H9 (cell line): ENCODE results near the gene FBLN7. TPM values are rescaled to one million over a fixed set of nuclear protein-coding genes. Genes with fewer than 3 reads are reported as not detected.

Source experiments
- DNase-seq: peaks from one replicate; pipeline ENCODE4 v3.0.0-alpha.2; 2017
- H2AFZ ChIP-seq: one replicate; pipeline ENCODE4 v1.6.1; 2013; ENCODE audit warnings: mild to moderate bottlenecking, low read length, control low read depth, moderate library complexity
- H2AK5ac ChIP-seq: 2 replicates; pipeline ENCODE4 v1.6.1; 2013; ENCODE audit warnings: low read length, control low read depth, mixed read lengths; ENCODE audit not compliant: insufficient read length
- H2BK120ac ChIP-seq: one replicate; pipeline ENCODE4 v1.6.1; 2013; ENCODE audit warnings: low read depth, mild to moderate bottlenecking, low read length, control low read depth, inconsistent platforms; ENCODE audit not compliant: poor library complexity, severe bottlenecking
- H2BK12ac ChIP-seq: 2 replicates; pipeline ENCODE4 v1.6.1; 2013; ENCODE audit warnings: low read length, control low read depth, mixed read lengths, low read depth; ENCODE audit not compliant: insufficient read length
- H2BK15ac ChIP-seq: 2 replicates; pipeline ENCODE4 v1.6.1; 2013; ENCODE audit warnings: low read depth, low read length, control low read depth
- H2BK20ac ChIP-seq: one replicate; pipeline ENCODE4 v1.6.1; 2013; ENCODE audit warnings: low read depth, mild to moderate bottlenecking, low read length, control low read depth, inconsistent platforms; ENCODE audit not compliant: poor library complexity, severe bottlenecking
- H2BK5ac ChIP-seq: 2 replicates; pipeline ENCODE4 v1.6.1; 2013; ENCODE audit warnings: low read length, control low read depth, mixed read lengths; ENCODE audit not compliant: insufficient read length
- H3K14ac ChIP-seq: 2 replicates; pipeline ENCODE4 v1.6.1; 2013; ENCODE audit warnings: low read length, control low read depth; ENCODE audit not compliant: insufficient read depth
- H3K18ac ChIP-seq: 2 replicates; pipeline ENCODE4 v1.6.1; 2013; ENCODE audit warnings: low read depth, mild to moderate bottlenecking, mixed read lengths, low read length, control low read depth; ENCODE audit not compliant: insufficient read length
- H3K23ac ChIP-seq: 2 replicates; pipeline ENCODE4 v1.6.1; 2013; ENCODE audit warnings: low read length, control low read depth, mixed read lengths, low read depth; ENCODE audit not compliant: insufficient read length
- H3K23me2 ChIP-seq: 2 replicates; pipeline ENCODE4 v1.6.1; 2013; ENCODE audit warnings: low read depth, mild to moderate bottlenecking, mixed read lengths, low read length, control low read depth; ENCODE audit not compliant: insufficient read length, poor library complexity, severe bottlenecking
- H3K27ac ChIP-seq: 2 replicates; pipeline ENCODE4 v1.5.1; 2013; ENCODE audit warnings: low read length, control low read depth, mixed read lengths, low read depth; ENCODE audit not compliant: insufficient read length
- H3K27me3 ChIP-seq: 2 replicates; pipeline ENCODE4 v1.6.1; 2013; ENCODE audit warnings: low read length, control low read depth, inconsistent platforms; ENCODE audit not compliant: insufficient read depth
- H3K4ac ChIP-seq: 2 replicates; pipeline ENCODE4 v1.6.1; 2013; ENCODE audit warnings: low read depth, mild to moderate bottlenecking, control low read depth, inconsistent platforms, low read length, moderate library complexity
- H3K4me1 ChIP-seq: 2 replicates; pipeline ENCODE4 v1.6.1; 2013; ENCODE audit warnings: low read length, control low read depth, inconsistent platforms; ENCODE audit not compliant: insufficient read depth
- H3K4me2 ChIP-seq: 2 replicates; pipeline ENCODE4 v1.6.1; 2013; ENCODE audit warnings: low read length, control low read depth, mixed read lengths; ENCODE audit not compliant: insufficient read length, insufficient read depth
- H3K56ac ChIP-seq: 2 replicates; pipeline ENCODE4 v1.6.1; 2013; ENCODE audit warnings: low read depth, mild to moderate bottlenecking, mixed read lengths, low read length, control low read depth; ENCODE audit not compliant: insufficient read length
- H3K79me1 ChIP-seq: 2 replicates; pipeline ENCODE4 v1.6.1; 2013; ENCODE audit warnings: low read depth, mild to moderate bottlenecking, moderate library complexity, low read length, control low read depth, inconsistent platforms; ENCODE audit not compliant: insufficient read depth, poor library complexity, severe bottlenecking
- H3K79me2 ChIP-seq: 2 replicates; pipeline ENCODE4 v1.6.1; 2013; ENCODE audit warnings: low read length, control low read depth, inconsistent platforms; ENCODE audit not compliant: insufficient read depth
- H3K9ac ChIP-seq: 2 replicates; pipeline ENCODE4 v1.6.1; 2013; ENCODE audit warnings: low read length, control low read depth, mixed read lengths; ENCODE audit not compliant: insufficient read length; ENCODE audit errors: extremely low read depth
- H3K9me3 ChIP-seq: one replicate; pipeline ENCODE4 v1.6.1; 2013; ENCODE audit warnings: low read depth, low read length, inconsistent platforms; ENCODE audit not compliant: control insufficient read depth
- H3T11ph ChIP-seq: one replicate; pipeline ENCODE4 v1.6.1; 2013; ENCODE audit warnings: mild to moderate bottlenecking, low read length, control low read depth, inconsistent platforms
- H4K20me1 ChIP-seq: one replicate; pipeline ENCODE4 v1.6.1; 2013; ENCODE audit not compliant: control insufficient read depth, insufficient read length, insufficient read depth
- H4K5ac ChIP-seq: 2 replicates; pipeline ENCODE4 v1.6.1; 2013; ENCODE audit warnings: low read depth, mild to moderate bottlenecking, mixed read lengths, low read length, control low read depth; ENCODE audit not compliant: insufficient read length
- H4K8ac ChIP-seq: replicated peaks from 2 replicates; pipeline ENCODE4 v1.6.1; 2013; ENCODE audit warnings: low read length, control low read depth, mixed read lengths, low read depth; ENCODE audit not compliant: insufficient read length
- H4K91ac ChIP-seq: 2 replicates; pipeline ENCODE4 v1.6.1; 2013; ENCODE audit warnings: low read depth, mild to moderate bottlenecking, moderate library complexity, mixed read lengths, low read length, control low read depth; ENCODE audit not compliant: insufficient read length
- H3K27ac Mint-ChIP-seq, 3 experiments: 2 replicates in 2 of 3; 3 replicates in 1 of 3; pipeline ENCODE4 v1.8.0; 2020 to 2021; ENCODE audit warnings: mixed read lengths in 3 of 3, mild to moderate bottlenecking in 1 of 3, moderate library complexity in 1 of 3
- H3K27me3 Mint-ChIP-seq: 2 replicates; pipeline ENCODE4 v1.8.0; 2021; ENCODE audit warnings: low read depth, mild to moderate bottlenecking, moderate library complexity, mixed read lengths
- H3K36me3 Mint-ChIP-seq, 3 experiments: 2 replicates in 2 of 3; 3 replicates in 1 of 3; pipeline ENCODE4 v1.8.0; 2020 to 2021; ENCODE audit warnings: low read depth in 3 of 3, mixed read lengths in 3 of 3; ENCODE audit not compliant: insufficient read depth in 1 of 3
- H3K4me1 Mint-ChIP-seq, 2 experiments: 2 replicates each; pipeline ENCODE4 v1.8.0; 2020; ENCODE audit warnings: mixed read lengths in 2 of 2
- H3K4me3 Mint-ChIP-seq, 2 experiments: 2 replicates in 1 of 2; 3 replicates in 1 of 2; pipeline ENCODE4 v1.8.0; 2020 to 2021; ENCODE audit warnings: mild to moderate bottlenecking in 2 of 2, mixed read lengths in 2 of 2, moderate library complexity in 1 of 2
- H3K9me3 Mint-ChIP-seq, 2 experiments: 2 replicates in 1 of 2; 3 replicates in 1 of 2; pipeline ENCODE4 v1.8.0; 2020; ENCODE audit warnings: mild to moderate bottlenecking in 2 of 2, mixed read lengths in 2 of 2, moderate library complexity in 1 of 2
- CTCF ChIP-seq: fragments of 200-600 bp; sonication (generic); conservative IDR thresholded peaks from 3 replicates; pipeline ENCODE4 v1.8.0; 2021; ENCODE audit warnings: antibody characterized with exemption, mild to moderate bottlenecking
- WGBS: extraction: QIAGEN DNeasy Blood & Tissue Kit; methylation state at CpG from one replicate; pipeline ENCODE4 v1.1.7; 2013; ENCODE audit warnings: missing lambda C conversion rate, low lambda C conversion rate, mixed read lengths; ENCODE audit not compliant: insufficient read length; ENCODE audit errors: extremely low coverage; 5-methylcytosine and 5-hydroxymethylcytosine counted together
- total RNA-seq: library from RNA; stranded (reverse); gene quantifications from 2 replicates; pipeline ENCODE4 v1.2.1, GENCODE V29; 2021

FBLN7 gene
- total RNA-seq, 1 experiment from 2014 or later: 1.3 TPM

GRCh38 chr2:112197868-112198267, 59.7 kb downstream of the FBLN7 start:
- peaks cover 3 to 6% of the 10 kb centered on the region in 2 experiments; a peak in 2 of 4 replicates for H3K4me1 Mint-ChIP-seq
- H2BK5ac ChIP-seq: no peak overlapping the region
- H4K5ac ChIP-seq: no peak overlapping the region

More at GRCh38 chr2:112197868-112198267, 59.7 kb downstream of the FBLN7 start:
- H3K18ac ChIP-seq: no peak overlapping the region
- H2BK15ac ChIP-seq: no peak overlapping the region
- no peak overlapping the region for H2BK120ac ChIP-seq
- no peak for DNase-seq
- no peak overlapping the region for H3K27ac ChIP-seq
- H2AK5ac ChIP-seq: no peak overlapping the region
- no peak overlapping the region for H3T11ph ChIP-seq
- TF ChIP-seq CTCF: no peak
- no peak overlapping the region for H3K56ac ChIP-seq
- H3K36me3 Mint-ChIP-seq: peaks cover 0 to 2% (median 0%) of the 10 kb centered on the region in 3 experiments; a peak in 3 of 7 replicates
- no peaks in the 10 kb centered on the region for H3K79me1 ChIP-seq
- H4K8ac ChIP-seq: no peak overlapping the region
- H2AFZ ChIP-seq: no peak overlapping the region
- no peak overlapping the region for H3K4ac ChIP-seq
- no peak overlapping the region for H3K9ac ChIP-seq
- H3K23ac ChIP-seq: no peak overlapping the region
- H2BK12ac ChIP-seq: no peak overlapping the region
- peaks cover 2 to 6% of the 10 kb centered on the region in 2 experiments; a peak in 4 of 5 replicates for H3K9me3 Mint-ChIP-seq
- WGBS: no CpG with 5 or more reads among the region's 1 CpG
- H3K4me1 ChIP-seq: no peaks in the 10 kb centered on the region
- H3K27me3 ChIP-seq: no peaks in the 10 kb centered on the region
- no peaks in the 10 kb centered on the region for H4K20me1 ChIP-seq
- H3K4me2 ChIP-seq: no peak overlapping the region
- H3K23me2 ChIP-seq: no peaks in the 10 kb centered on the region
- H3K9me3 ChIP-seq: no peaks in the 10 kb centered on the region
- no peak overlapping the region for H3K14ac ChIP-seq
- H2BK20ac ChIP-seq: no peak overlapping the region
- H3K4me3 Mint-ChIP-seq: no peak overlapping the region
- H4K91ac ChIP-seq: no peak overlapping the region
- H3K79me2 ChIP-seq: no peaks in the 10 kb centered on the region
- H3K27me3 Mint-ChIP-seq: peaks cover 2% of the 10 kb centered on the region; the same call in 1 of the 2 replicates
- no peak overlapping the region for H3K27ac Mint-ChIP-seq
